Measurements from ENCODE around the gene GPR4. TPM values are rescaled to one million over a fixed set of nuclear protein-coding genes. Genes with fewer than 3 reads are reported as not detected.

Gene GPR4
- total RNA-seq, 1 donor from 2014 or later = not detected

- FAIRE-seq = no peak
- Histone ChIP-seq H3K4me3 (ENCODE audit: low read depth, low read length) (no peak overlapping the region), H3K36me3 (ENCODE audit: control insufficient read depth, insufficient read depth, low read length) (no peaks in the 10 kb centered on the region), H3K27me3 (ENCODE audit: control insufficient read depth, insufficient read depth, low read length) (no peaks in the 10 kb centered on the region)
- no peak for DNase-seq (ENCODE audit: low read depth)
- TF ChIP-seq, protein P1, sequence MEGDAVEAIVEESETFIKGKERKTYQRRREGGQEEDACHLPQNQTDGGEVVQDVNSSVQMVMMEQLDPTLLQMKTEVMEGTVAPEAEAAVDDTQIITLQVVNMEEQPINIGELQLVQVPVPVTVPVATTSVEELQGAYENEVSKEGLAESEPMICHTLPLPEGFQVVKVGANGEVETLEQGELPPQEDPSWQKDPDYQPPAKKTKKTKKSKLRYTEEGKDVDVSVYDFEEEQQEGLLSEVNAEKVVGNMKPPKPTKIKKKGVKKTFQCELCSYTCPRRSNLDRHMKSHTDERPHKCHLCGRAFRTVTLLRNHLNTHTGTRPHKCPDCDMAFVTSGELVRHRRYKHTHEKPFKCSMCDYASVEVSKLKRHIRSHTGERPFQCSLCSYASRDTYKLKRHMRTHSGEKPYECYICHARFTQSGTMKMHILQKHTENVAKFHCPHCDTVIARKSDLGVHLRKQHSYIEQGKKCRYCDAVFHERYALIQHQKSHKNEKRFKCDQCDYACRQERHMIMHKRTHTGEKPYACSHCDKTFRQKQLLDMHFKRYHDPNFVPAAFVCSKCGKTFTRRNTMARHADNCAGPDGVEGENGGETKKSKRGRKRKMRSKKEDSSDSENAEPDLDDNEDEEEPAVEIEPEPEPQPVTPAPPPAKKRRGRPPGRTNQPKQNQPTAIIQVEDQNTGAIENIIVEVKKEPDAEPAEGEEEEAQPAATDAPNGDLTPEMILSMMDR (IDR thresholded peaks at IDR 0.05; ENCODE audit: insufficient read depth, low read length, severe bottlenecking) = no peak
These were observed 11.6 kb downstream of the GPR4 start for GRCh38 chr19:45590300-45591003.

DNA sequence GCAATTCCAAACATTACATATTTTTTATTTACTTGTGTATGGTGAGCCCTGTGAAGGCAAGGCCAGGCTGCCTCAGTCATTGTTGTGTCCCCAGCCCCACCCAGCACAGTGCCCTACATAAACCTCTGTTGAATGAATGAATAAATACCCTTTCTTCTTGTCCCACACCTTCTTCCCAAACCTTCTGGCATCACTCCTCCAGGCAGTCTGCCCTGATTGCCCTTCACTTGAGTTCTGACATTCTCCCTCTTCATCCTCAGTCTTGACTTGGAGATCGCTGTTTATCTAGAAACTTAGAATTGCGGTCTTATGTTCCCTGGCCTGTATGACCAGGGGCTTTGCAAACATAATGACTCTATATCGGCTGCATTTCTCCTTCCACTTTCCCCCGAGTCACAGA is 12.2 kb downstream of the GPR4 start:
- Histone ChIP-seq H3K4me3 (ENCODE audit: low read depth, low read length) (no peak overlapping the region), H3K36me3 (ENCODE audit: control insufficient read depth, insufficient read depth, low read length) (no peaks in the 10 kb centered on the region), H3K27me3 (ENCODE audit: control insufficient read depth, insufficient read depth, low read length) (no peaks in the 10 kb centered on the region)
- DNase-seq (ENCODE audit: low read depth) = no peak
- TF ChIP-seq, protein P1 (IDR thresholded peaks at IDR 0.05; ENCODE audit: insufficient read depth, low read length, severe bottlenecking) = no peak
- FAIRE-seq = no peak

DNA sequence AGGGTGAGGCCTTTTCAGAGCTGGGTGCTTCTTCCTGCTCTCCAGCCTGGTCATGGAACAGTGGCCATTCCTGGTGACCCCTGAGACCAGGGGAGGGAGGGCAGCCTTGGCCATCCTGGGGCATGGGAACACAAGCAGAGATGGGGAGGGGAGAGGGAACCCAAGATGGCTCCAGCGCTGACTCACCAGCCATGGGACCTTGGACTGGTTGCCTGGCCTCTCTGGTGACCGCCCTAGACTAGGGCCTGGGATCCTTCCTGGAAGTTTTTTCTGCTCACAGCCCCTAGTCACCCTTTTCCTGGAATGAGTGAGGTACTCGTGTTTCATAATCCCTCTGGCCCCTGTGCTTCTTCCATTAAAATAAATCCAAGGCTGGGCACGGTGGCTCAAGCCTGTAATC is 14.1 kb downstream of the GPR4 start:
- FAIRE-seq (no peak), DNase-seq (ENCODE audit: low read depth) (no peak)
- Histone ChIP-seq H3K4me3 (ENCODE audit: low read depth, low read length) (no peak overlapping the region), H3K27me3 (ENCODE audit: control insufficient read depth, insufficient read depth, low read length) (no peaks in the 10 kb centered on the region), H3K36me3 (ENCODE audit: control insufficient read depth, insufficient read depth, low read length) (no peaks in the 10 kb centered on the region)
- TF ChIP-seq, protein P1 (IDR thresholded peaks at IDR 0.05; ENCODE audit: insufficient read depth, low read length, severe bottlenecking) = no peak

DNA sequence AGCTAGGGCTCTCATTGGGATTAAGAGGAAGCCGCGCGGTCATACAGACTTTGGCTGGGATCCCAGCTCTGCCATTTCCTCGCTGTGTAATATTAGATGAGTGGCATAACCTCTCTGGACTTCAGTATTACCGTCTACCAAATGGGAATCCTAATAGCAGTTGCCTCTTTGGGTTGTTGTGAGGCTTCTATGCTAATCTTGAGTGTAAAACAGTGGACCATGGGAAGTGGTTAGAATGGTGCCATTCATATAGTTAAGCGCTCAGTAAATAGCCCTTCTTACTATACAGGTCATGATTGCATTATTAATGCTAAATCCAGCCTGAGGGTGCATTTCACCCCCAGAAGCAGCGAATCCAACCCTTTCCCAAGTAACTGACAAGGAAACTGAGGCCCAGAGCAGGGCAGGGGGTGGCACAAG is 16.8 kb downstream of the GPR4 start:
- no peaks in the 10 kb centered on the region for H3K36me3 ChIP-seq (ENCODE audit: control insufficient read depth, insufficient read depth, low read length)
- H3K4me3 ChIP-seq (ENCODE audit: low read depth, low read length) = peak overlapping the region; percentile 81
- TF ChIP-seq, protein P1 (IDR thresholded peaks at IDR 0.05; ENCODE audit: insufficient read depth, low read length, severe bottlenecking) = no peak
- FAIRE-seq (no peak), DNase-seq (ENCODE audit: low read depth) (no peak)
- no peaks in the 10 kb centered on the region for H3K27me3 ChIP-seq (ENCODE audit: control insufficient read depth, insufficient read depth, low read length)

DNA sequence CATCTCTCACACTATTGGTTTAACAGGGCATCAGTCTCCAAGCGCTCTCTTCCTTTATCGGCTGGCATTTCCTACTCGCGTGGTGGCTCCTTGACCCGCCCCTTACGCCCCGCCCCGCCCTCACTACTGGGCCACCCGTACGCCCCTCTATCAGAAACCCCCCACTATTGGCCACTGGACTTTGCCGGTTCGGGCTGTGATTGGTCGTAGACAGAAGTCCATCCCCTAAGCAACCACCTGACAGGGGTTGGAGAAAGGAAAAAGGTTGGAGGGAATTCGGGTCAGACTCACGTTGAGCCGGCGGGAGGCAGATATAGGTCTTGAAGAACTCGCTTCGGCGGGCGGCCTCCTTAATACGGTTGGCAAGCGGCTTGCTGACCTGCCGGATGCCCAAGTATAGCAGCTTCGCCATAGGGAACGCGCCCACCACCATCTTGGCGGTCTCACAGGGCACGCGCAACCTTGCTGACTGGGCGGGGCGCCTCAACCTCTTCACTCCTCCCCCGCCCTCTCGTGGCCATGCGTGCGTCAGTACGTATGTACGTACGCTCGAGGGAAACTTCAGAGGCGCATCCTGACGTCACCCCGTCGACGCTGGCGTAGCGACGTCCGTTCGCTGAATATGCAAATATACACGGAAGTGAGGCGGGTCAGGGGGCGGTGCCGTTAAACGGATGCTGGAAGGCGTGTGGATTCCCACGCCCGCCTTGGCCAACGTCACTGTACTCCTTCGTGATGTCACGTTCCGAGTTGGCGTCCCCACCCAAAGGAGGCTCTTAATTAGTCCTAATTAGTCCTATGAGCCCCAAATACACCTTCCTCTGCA is 17.5 kb downstream of the GPR4 start, which contains the start of gene OPA3:
Gene OPA3 (minus strand): TSS at position 471 of the 826 bp plus-strand sequence. CDS start 38 bp downstream, at position 433.
- H3K4me3 ChIP-seq (ENCODE audit: low read depth, low read length) = peak within 1 kb of the TSS; percentile 81
- no peaks in the 10 kb centered on the region for H3K27me3 ChIP-seq (ENCODE audit: control insufficient read depth, insufficient read depth, low read length)
- DNase-seq (ENCODE audit: low read depth) = peak; percentile 99
- H3K36me3 ChIP-seq (ENCODE audit: control insufficient read depth, insufficient read depth, low read length) = no peaks in the 10 kb centered on the region
- FAIRE-seq = peak; percentile 99
- TF ChIP-seq, protein P1 (IDR thresholded peaks at IDR 0.05; ENCODE audit: insufficient read depth, low read length, severe bottlenecking) = no peak

Data from bronchial epithelial cell (primary cell).